Left ventricle myocardium inferior (tissue), 1 donor: ENCODE data around the gene CAPN2. TPM values are rescaled to one million over a fixed set of nuclear protein-coding genes. Genes with fewer than 3 reads are reported as not detected.

Experiments
- DNase-seq: peaks from one replicate; pipeline ENCODE4 v3.0.0-alpha.2; 2020
- H3K27ac ChIP-seq: fragments of 200-600 bp; replicated peaks from 2 replicates; pipeline ENCODE4 v1.8.0; 2021
- H3K27me3 ChIP-seq: fragments of 200-600 bp; 2 replicates; pipeline ENCODE4 v1.8.0; 2021; ENCODE audit warnings: low read depth
- H3K36me3 ChIP-seq: fragments of 200-600 bp; 2 replicates; pipeline ENCODE4 v1.8.0; 2021
- H3K4me1 ChIP-seq: fragments of 200-600 bp; 2 replicates; pipeline ENCODE4 v1.8.0; 2021
- H3K4me3 ChIP-seq: fragments of 200-600 bp; 2 replicates; pipeline ENCODE4 v1.8.0; 2021; ENCODE audit warnings: mild to moderate bottlenecking, moderate library complexity
- H3K9me3 ChIP-seq: fragments of 200-600 bp; replicated peaks from 2 replicates; pipeline ENCODE4 v1.8.0; 2021
- CTCF ChIP-seq: fragments of 200-600 bp; IDR thresholded peaks from 2 replicates; pipeline ENCODE4 v1.8.0; 2021; ENCODE audit warnings: antibody characterized with exemption, mild to moderate bottlenecking, borderline replicate concordance
- intact Hi-C: fragments of 100-400 bp; cut with micrococcal nuclease; formaldehyde crosslinking; loops from one replicate; pipeline ENCODE4 v1.11.0; 2022
- total RNA-seq: library from RNA; stranded (reverse); fragmentation: NEBNext Ultra II Directional; extraction: Animal tissue kit (Norgen Biotek cat#: 25700); gene quantifications from one replicate; pipeline ENCODE4 v1.2.1, GENCODE V29; 2021
- donor health status: DM: no; HTN: yes; CAD: no; lungs with severe emphysema.

The CAPN2 gene
- total RNA-seq, 1 donor from 2014 or later: 65.3 TPM

GRCh38 chr1:223741861-223742260 is 29.5 kb downstream of the CAPN2 start:
- Histone ChIP-seq H3K27me3 (no peaks in the 10 kb centered on the region), H3K4me3 (no peak overlapping the region), H3K4me1 (peaks cover 75% of the 10 kb centered on the region), H3K36me3 (peaks cover 30% of the 10 kb centered on the region), H3K27ac (peak overlapping the region; percentile 79), H3K9me3 (no peaks in the 10 kb centered on the region)
- no peak for TF ChIP-seq CTCF
- intact Hi-C loops: no loop called here
- DNase-seq: no peak

- Histone ChIP-seq H3K4me3 (no peak overlapping the region), H3K27ac (peak overlapping the region; percentile 79), H3K27me3 (no peaks in the 10 kb centered on the region), H3K4me1 (peaks cover 75% of the 10 kb centered on the region), H3K9me3 (no peaks in the 10 kb centered on the region), H3K36me3 (peaks cover 36% of the 10 kb centered on the region)
- DNase-seq: no peak
- TF ChIP-seq CTCF: no peak
- intact Hi-C loops: no loop called here
These were observed 30.6 kb downstream of the CAPN2 start for GRCh38 chr1:223742856-223743517.

- no peak for DNase-seq
- peak overlapping the region; percentile 24 for H3K27ac ChIP-seq
- H3K4me3 ChIP-seq: no peak overlapping the region
- H3K4me1 ChIP-seq: peaks cover 63% of the 10 kb centered on the region
- H3K9me3 ChIP-seq: no peaks in the 10 kb centered on the region
- TF ChIP-seq CTCF: no peak
- intact Hi-C loops: loop anchor here (5.0 kb wide), 1 partner anchor 33 kb away; the partner anchor contains the start of gene CAPN2
- no peaks in the 10 kb centered on the region for H3K27me3 ChIP-seq
- H3K36me3 ChIP-seq: peaks cover 47% of the 10 kb centered on the region
These were observed 33.4 kb downstream of the CAPN2 start for GRCh38 chr1:223745731-223746130.

GRCh38 chr1:223747838-223748335 is 35.5 kb downstream of the CAPN2 start:
- no peak for DNase-seq
- intact Hi-C loops: loop anchor here (5.0 kb wide), 1 partner anchor 36 kb away; the partner anchor contains the start of gene CAPN2
- H3K36me3 ChIP-seq: peaks cover 69% of the 10 kb centered on the region
- TF ChIP-seq CTCF: no peak
- H3K4me3 ChIP-seq: peak overlapping the region; percentile 62
- H3K9me3 ChIP-seq: no peaks in the 10 kb centered on the region
- H3K27ac ChIP-seq: peak overlapping the region; percentile 77
- H3K4me1 ChIP-seq: peaks cover 45% of the 10 kb centered on the region
- H3K27me3 ChIP-seq: no peaks in the 10 kb centered on the region

- DNase-seq: no peak
- intact Hi-C loops: loop anchor here (5.0 kb wide), 1 partner anchor 36 kb away; the partner anchor contains the start of gene CAPN2
- no peaks in the 10 kb centered on the region for H3K9me3 ChIP-seq
- H3K36me3 ChIP-seq: peaks cover 74% of the 10 kb centered on the region
- no peak for TF ChIP-seq CTCF
- peak overlapping the region; percentile 77 for H3K27ac ChIP-seq
- peaks cover 40% of the 10 kb centered on the region for H3K4me1 ChIP-seq
- no peaks in the 10 kb centered on the region for H3K27me3 ChIP-seq
- peak overlapping the region; percentile 62 for H3K4me3 ChIP-seq
These were observed 36.0 kb downstream of the CAPN2 start for GRCh38 chr1:223748405-223748772.
